Measurements from ENCODE around the gene TCAIM.
A peak's percentile ranks its signal among the peaks of the same experiment; 100 is the strongest.

TCAIM gene

GRCh38 chr3:44418549-44418948, 80.0 kb downstream of the TCAIM start:
- peak; percentile 37 for TF ChIP-seq CTCF (IDR thresholded peaks at IDR 0.05; ENCODE audit: low read depth, low read length)
- in situ Hi-C loops (cut with HindIII; ENCODE audit: low sequenced_read_pairs): no loop called here
- H3K4me3 ChIP-seq (ENCODE audit: low read depth, low read length): no peak overlapping the region
- no peak for DNase-seq (ENCODE audit: low read depth, low spot score)

GRCh38 chr3:44419116-44419922, 80.8 kb downstream of the TCAIM start:
- no peak for DNase-seq (ENCODE audit: low read depth, low spot score)
- TF ChIP-seq CTCF (IDR thresholded peaks at IDR 0.05; ENCODE audit: low read depth, low read length): no peak
- H3K4me3 ChIP-seq (ENCODE audit: low read depth, low read length): no peak overlapping the region
- in situ Hi-C loops (cut with HindIII; ENCODE audit: low sequenced_read_pairs): no loop called here

GRCh38 chr3:44419923-44420650, 81.5 kb downstream of the TCAIM start:
- DNase-seq (ENCODE audit: low read depth, low spot score): no peak
- no peak for TF ChIP-seq CTCF (IDR thresholded peaks at IDR 0.05; ENCODE audit: low read depth, low read length)
- in situ Hi-C loops (cut with HindIII; ENCODE audit: low sequenced_read_pairs): no loop called here
- H3K4me3 ChIP-seq (ENCODE audit: low read depth, low read length): no peak overlapping the region

GRCh38 chr3:44420676-44421075, 82.1 kb downstream of the TCAIM start:
- DNase-seq (ENCODE audit: low read depth, low spot score): no peak
- in situ Hi-C loops (cut with HindIII; ENCODE audit: low sequenced_read_pairs): no loop called here
- no peak for TF ChIP-seq CTCF (IDR thresholded peaks at IDR 0.05; ENCODE audit: low read depth, low read length)
- no peak overlapping the region for H3K4me3 ChIP-seq (ENCODE audit: low read depth, low read length)

- in situ Hi-C loops (cut with HindIII; ENCODE audit: low sequenced_read_pairs): no loop called here
- no peak overlapping the region for H3K4me3 ChIP-seq (ENCODE audit: low read depth, low read length)
- DNase-seq (ENCODE audit: low read depth, low spot score): no peak
- TF ChIP-seq CTCF (IDR thresholded peaks at IDR 0.05; ENCODE audit: low read depth, low read length): no peak
These were observed 82.7 kb downstream of the TCAIM start for GRCh38 chr3:44421280-44421679.

GRCh38 chr3:44424758-44425157, 86.2 kb downstream of the TCAIM start:
- no peak for DNase-seq (ENCODE audit: low read depth, low spot score)
- H3K4me3 ChIP-seq (ENCODE audit: low read depth, low read length): no peak overlapping the region
- no peak for TF ChIP-seq CTCF (IDR thresholded peaks at IDR 0.05; ENCODE audit: low read depth, low read length)
- in situ Hi-C loops (cut with HindIII; ENCODE audit: low sequenced_read_pairs): no loop called here
